ENCODE results near the gene STX8. TPM values are rescaled to one million over a fixed set of nuclear protein-coding genes. Genes with fewer than 3 reads are reported as not detected.

STX8 gene
- total RNA-seq, 4 donors from 2014 or later: 58.6 to 86.9 (median 66.3) TPM

DNA sequence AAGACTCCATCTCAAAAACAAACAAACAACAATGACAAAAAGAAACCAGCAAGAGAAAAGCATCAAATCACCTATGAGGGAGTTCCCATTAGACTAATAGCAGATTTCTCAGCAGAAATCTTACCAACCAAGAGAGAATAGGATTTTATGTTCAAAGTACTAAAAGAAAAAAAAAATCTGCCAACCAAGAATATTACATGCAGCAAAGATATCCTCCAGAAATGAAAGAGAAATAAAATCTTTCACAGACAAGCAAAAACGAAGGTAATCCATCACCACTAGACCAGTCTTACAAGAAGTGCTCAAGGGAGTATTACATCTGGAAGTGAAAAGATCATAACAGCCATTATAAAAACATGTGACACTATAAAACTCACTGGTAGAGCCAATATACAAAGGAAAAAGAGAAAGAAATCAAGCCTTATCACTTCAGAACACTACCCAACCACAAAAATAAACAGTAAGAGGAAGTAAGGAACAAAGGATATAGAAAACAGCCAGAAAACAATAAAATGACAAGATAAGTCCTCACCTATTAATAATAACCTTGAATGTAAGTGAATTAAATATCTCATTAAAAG, 66.3 kb downstream of the STX8 start:
- ATAC-seq (ENCODE audit: low FRiP score) (no peak), DNase-seq (ENCODE audit: low spot score) (no peak)
- TF ChIP-seq, protein P1, sequence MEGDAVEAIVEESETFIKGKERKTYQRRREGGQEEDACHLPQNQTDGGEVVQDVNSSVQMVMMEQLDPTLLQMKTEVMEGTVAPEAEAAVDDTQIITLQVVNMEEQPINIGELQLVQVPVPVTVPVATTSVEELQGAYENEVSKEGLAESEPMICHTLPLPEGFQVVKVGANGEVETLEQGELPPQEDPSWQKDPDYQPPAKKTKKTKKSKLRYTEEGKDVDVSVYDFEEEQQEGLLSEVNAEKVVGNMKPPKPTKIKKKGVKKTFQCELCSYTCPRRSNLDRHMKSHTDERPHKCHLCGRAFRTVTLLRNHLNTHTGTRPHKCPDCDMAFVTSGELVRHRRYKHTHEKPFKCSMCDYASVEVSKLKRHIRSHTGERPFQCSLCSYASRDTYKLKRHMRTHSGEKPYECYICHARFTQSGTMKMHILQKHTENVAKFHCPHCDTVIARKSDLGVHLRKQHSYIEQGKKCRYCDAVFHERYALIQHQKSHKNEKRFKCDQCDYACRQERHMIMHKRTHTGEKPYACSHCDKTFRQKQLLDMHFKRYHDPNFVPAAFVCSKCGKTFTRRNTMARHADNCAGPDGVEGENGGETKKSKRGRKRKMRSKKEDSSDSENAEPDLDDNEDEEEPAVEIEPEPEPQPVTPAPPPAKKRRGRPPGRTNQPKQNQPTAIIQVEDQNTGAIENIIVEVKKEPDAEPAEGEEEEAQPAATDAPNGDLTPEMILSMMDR (IDR thresholded peaks at IDR 0.05): no peak

DNA sequence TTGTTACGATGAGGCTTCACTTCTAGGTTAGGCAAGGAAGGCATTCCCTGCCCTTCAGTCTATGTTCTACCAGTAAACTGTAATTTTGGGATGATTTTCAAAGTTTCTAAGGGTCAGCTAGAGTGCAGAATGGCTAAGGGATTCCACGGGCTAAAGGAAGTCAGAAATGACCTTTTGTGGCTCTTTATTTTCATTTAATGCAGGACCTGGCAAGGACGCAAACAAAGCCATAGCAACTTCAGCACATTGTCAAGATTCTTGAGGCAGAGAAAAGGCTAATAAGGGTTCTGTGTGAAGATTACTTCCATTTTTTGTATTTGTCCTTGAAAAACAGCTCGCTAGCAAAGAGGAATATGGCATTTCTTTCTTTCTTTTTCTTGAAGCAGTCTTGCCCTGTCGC, 76.6 kb downstream of the STX8 start:
- no peak for ATAC-seq (ENCODE audit: low FRiP score)
- TF ChIP-seq, protein P1 (IDR thresholded peaks at IDR 0.05): no peak
- DNase-seq (ENCODE audit: low spot score): no peak

DNA sequence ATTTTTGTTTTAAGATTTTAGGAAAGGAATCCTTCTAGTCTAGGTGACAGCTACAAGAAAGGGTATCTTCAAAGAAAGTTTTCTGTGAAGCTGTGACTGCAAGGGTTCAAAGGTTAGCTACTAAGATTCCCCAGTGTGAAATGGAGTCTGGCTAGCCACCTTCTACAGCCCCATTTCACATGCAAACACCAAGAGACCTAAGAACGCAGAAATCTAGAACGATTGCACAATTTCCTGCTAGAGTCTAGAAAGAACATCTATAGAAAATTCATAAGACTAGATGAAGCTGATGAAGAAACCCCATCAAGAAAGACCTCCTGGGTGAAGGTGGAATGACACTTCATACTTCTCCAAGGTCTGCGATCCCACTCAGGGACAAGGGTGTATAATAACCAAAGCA, 77.1 kb downstream of the STX8 start:
- ATAC-seq (ENCODE audit: low FRiP score) (no peak), DNase-seq (ENCODE audit: low spot score) (no peak)
- TF ChIP-seq, protein P1 (IDR thresholded peaks at IDR 0.05): no peak

DNA sequence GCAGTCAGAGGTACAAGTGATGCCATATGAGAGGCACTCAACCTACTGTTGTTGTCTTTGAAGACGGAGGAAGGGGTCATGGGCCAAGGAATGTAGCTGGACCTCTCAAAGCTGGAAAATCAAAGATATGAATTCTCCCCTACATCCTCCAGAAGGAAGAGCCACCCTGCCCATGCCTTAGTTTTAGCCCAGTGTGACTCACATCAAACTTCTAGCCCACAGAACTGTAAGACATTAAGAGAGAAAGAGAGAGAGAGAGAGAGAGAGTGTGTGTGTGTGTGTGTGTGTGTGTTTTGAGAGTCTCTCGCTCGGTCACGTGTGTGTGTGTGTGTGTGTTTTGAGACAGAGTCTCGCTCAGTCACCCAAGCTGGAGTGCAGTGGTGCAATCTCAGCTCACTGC, 87.1 kb downstream of the STX8 start:
- ATAC-seq (ENCODE audit: low FRiP score): no peak
- TF ChIP-seq, protein P1 (IDR thresholded peaks at IDR 0.05): no peak
- DNase-seq (ENCODE audit: low spot score): no peak

DNA sequence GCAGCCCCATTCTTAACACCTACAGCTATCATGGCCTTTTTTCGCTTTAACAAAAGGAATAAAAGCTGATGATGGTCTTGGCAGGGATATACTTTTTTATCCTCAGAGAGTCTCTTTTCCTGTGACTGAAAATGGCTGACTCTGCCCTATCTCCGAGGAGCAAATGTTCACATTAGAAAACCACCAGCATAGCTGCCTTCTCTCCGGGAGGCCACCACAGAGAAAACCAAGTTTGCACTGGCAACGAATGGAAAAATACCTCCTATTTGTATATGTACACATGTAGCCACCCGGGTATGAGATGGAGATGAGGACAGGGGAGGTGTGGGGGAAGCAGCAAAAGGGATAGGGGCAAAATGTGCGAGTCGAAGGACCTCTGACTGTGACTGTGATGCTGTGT, 88.2 kb downstream of the STX8 start:
- ATAC-seq (ENCODE audit: low FRiP score) (no peak), DNase-seq (ENCODE audit: low spot score) (no peak)
- TF ChIP-seq, protein P1 (IDR thresholded peaks at IDR 0.05): no peak

DNA sequence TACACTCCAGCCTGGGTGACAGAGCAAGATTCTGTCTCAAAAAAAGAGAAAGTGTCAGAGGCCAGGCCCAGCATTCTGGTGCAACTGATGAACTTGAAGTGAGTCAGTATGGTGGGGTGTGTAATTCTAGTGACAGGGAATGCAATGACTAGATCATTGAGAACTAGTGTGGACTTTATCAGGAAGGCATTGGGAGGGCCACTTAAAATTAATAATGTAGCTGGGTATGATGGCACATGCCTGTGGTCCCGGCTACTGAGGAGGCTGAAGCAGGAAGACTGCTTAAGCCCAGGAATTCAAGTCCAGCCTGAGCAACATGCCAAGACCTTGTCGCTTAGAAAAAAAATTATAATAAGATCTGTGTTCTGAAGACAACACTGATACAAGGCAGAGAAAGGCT, 90.8 kb downstream of the STX8 start:
- DNase-seq (ENCODE audit: low spot score): no peak
- TF ChIP-seq, protein P1 (IDR thresholded peaks at IDR 0.05): no peak
- ATAC-seq (ENCODE audit: low FRiP score): no peak

DNA sequence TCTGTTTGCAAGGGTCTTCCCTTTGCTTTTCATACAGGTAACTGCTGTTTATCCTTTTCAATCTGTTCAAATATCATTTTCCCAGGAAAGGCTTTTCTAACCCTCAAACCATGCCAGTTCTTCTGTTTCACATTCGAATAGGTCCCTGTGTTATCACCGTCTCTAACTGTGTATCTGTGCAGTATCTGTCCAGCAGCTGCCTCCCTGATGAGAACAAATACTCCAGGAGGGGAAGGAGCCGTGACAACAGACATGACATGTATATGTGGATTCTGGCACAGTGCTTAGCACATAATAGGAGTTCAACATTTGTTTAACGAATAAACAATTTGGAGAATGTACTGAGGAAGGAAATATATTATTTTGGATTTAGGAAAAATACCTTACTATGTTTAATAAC, 95.7 kb downstream of the STX8 start:
- ATAC-seq (ENCODE audit: low FRiP score) (no peak), DNase-seq (ENCODE audit: low spot score) (no peak)
- TF ChIP-seq, protein P1 (IDR thresholded peaks at IDR 0.05): no peak

Measured in omental fat pad (tissue), 4 donors.